GM12878 (cell line): Measurements from ENCODE around the gene RRAD. TPM values are rescaled to one million over a fixed set of nuclear protein-coding genes. Genes with fewer than 3 reads are reported as not detected.

Experiments used
- ATAC-seq: fragments of 200-7000 bp; cut with Tn5 transposase; 3 replicates; pipeline ENCODE4 v1.9.1; 2020; ENCODE audit warnings: mild to moderate bottlenecking, moderate library complexity
- BruUV-seq: library from RNA; stranded (reverse); fragments of 400-500 nt; replicated peaks from 2 replicates; lab custom pipeline; 2021; lab: Mats Ljungman, UMichigan
- CTCF ChIA-PET: fragments of 300-600 bp; sonication (Branson Sonifier 250); formaldehyde crosslinking; extraction: SDS; loops from one replicate; lab custom pipeline; 2021; ENCODE audit warnings: inconsistent platforms; lab: Yijun Ruan, JAX
- POLR2A ChIA-PET: fragments of 350-600 bp; formaldehyde crosslinking; extraction: SDS; loops from one replicate; lab custom pipeline; 2021; ENCODE audit warnings: inconsistent platforms; lab: Charles Lee
- RAD21 ChIA-PET: fragments of 300-600 bp; sonication (Branson Sonifier 250); formaldehyde crosslinking; loops from one replicate; lab custom pipeline; 2023; ENCODE audit warnings: antibody characterized with exemption; ENCODE audit not compliant: unreplicated experiment; lab: Charles Lee
- SMC1A ChIA-PET: fragments of 300-600 bp; sonication (Branson Sonifier 250); formaldehyde crosslinking; loops from one replicate; lab custom pipeline; 2023; ENCODE audit not compliant: unreplicated experiment, uncharacterized antibody; lab: Charles Lee
- DNase-seq: peaks from one replicate; pipeline ENCODE4 v3.0.0-alpha.2; 2011; ENCODE audit warnings: low read depth, low spot score
- FAIRE-seq: peaks from 3 replicates; lab custom pipeline; 2011; peaks lifted over from hg19 to GRCh38; lab: Jason Lieb, UNC
- H2AFZ ChIP-seq: 2 replicates; pipeline ENCODE4 v1.6.0; 2011; ENCODE audit warnings: low read depth, low read length, control low read depth; ENCODE audit not compliant: control insufficient read depth
- H3K27ac ChIP-seq: 2 replicates; pipeline ENCODE4 v1.5.1; 2011; ENCODE audit warnings: control low read depth; ENCODE audit not compliant: control insufficient read depth, insufficient read depth
- H3K27me3 ChIP-seq, 2 experiments: replicated peaks in 1 of 2; 2 replicates each; pipeline versions ENCODE4 v1.6.0 to v1.6.1; 2011; ENCODE audit warnings: low read length in 1 of 2; ENCODE audit not compliant: control insufficient read depth in 2 of 2, insufficient read depth in 2 of 2
- H3K36me3 ChIP-seq, 2 experiments: 2 replicates each; pipeline ENCODE4 v1.5.1; 2011; ENCODE audit warnings: low read length in 1 of 2; ENCODE audit not compliant: control insufficient read depth in 2 of 2, insufficient read depth in 2 of 2
- H3K4me1 ChIP-seq: 2 replicates; pipeline ENCODE4 v1.6.1; 2011; ENCODE audit warnings: mild to moderate bottlenecking, low read length, moderate library complexity, mixed read lengths; ENCODE audit not compliant: control insufficient read depth, insufficient read depth
- H3K4me2 ChIP-seq: 2 replicates; pipeline ENCODE4 v1.6.0; 2011; ENCODE audit warnings: control low read depth; ENCODE audit not compliant: control insufficient read depth, insufficient read depth
- H3K4me3 ChIP-seq: fragments of 200-600 bp; sonication (generic); 2 replicates; pipeline ENCODE4 v1.5.1; 2016
- H3K79me2 ChIP-seq: 2 replicates; pipeline ENCODE4 v1.6.0; 2011; ENCODE audit warnings: low read length; ENCODE audit not compliant: control insufficient read depth, insufficient read depth
- H3K9ac ChIP-seq: 2 replicates; pipeline ENCODE4 v1.8.0; 2011; ENCODE audit warnings: low read length, control low read depth, mixed read lengths; ENCODE audit not compliant: control insufficient read depth, insufficient read depth
- H3K9me3 ChIP-seq: replicated peaks from 3 replicates; pipeline ENCODE4 v1.5.1; 2011; ENCODE audit warnings: mild to moderate bottlenecking, low read length; ENCODE audit not compliant: control insufficient read depth, insufficient read depth
- H4K20me1 ChIP-seq: 2 replicates; pipeline ENCODE4 v1.6.0; 2011; ENCODE audit not compliant: control insufficient read depth, insufficient read depth
- ATF2 ChIP-seq: IDR thresholded peaks from 2 replicates; pipeline ENCODE4 v1.6.1; 2012; ENCODE audit warnings: low read length, inconsistent platforms
- BMI1 ChIP-seq: fragments of 450-650 bp; IDR thresholded peaks from 2 replicates; pipeline ENCODE4 v1.6.1; 2016; ENCODE audit warnings: mild to moderate bottlenecking, moderate library complexity, borderline replicate concordance
- CUX1 ChIP-seq: IDR thresholded peaks from 2 replicates; pipeline ENCODE4 v1.6.1; 2012; ENCODE audit warnings: improper control_type of control experiment, low read depth, low read length; ENCODE audit not compliant: insufficient replicate concordance
- ESRRA ChIP-seq: IDR thresholded peaks from 2 replicates; pipeline ENCODE4 v1.6.1; 2012; ENCODE audit warnings: mild to moderate bottlenecking, low read length, improper control_type of control experiment
- HCFC1 ChIP-seq: fragments of 150-350 bp; IDR thresholded peaks from 2 replicates; pipeline ENCODE4 v1.6.1; 2014; ENCODE audit warnings: low read length
- HDAC2 ChIP-seq: fragments of 200-600 bp; sonication (generic); IDR thresholded peaks from 2 replicates; pipeline ENCODE4 v1.6.1; 2017
- KAT2A ChIP-seq: conservative IDR thresholded peaks from 2 replicates; pipeline ENCODE4 v1.6.1; 2011; ENCODE audit warnings: low read depth, low read length; ENCODE audit not compliant: control insufficient read depth
- MAX ChIP-seq: IDR thresholded peaks from 2 replicates; pipeline ENCODE4 v1.6.1; 2012; ENCODE audit warnings: low read depth, low read length, improper control_type of control experiment
- POU2F2 ChIP-seq: IDR thresholded peaks from 3 replicates; pipeline ENCODE4 v1.6.1; 2011; ENCODE audit warnings: low read depth, mild to moderate bottlenecking, low read length, borderline replicate concordance
- RUNX3 ChIP-seq: IDR thresholded peaks from 2 replicates; pipeline ENCODE4 v1.6.1; 2012; ENCODE audit warnings: low read length, inconsistent platforms
- SMARCA5 ChIP-seq: fragments of 450-650 bp; IDR thresholded peaks from 2 replicates; pipeline ENCODE4 v1.6.1; 2017; ENCODE audit warnings: mild to moderate bottlenecking
- WGBS: methylation state at CpG from one replicate; pipeline ENCODE4 v1.1.6; 2016; ENCODE audit warnings: low lambda C conversion rate; ENCODE audit not compliant: insufficient replicate concordance, insufficient coverage; ENCODE audit errors: missing lambda C conversion rate; 5-methylcytosine and 5-hydroxymethylcytosine counted together
- in situ Hi-C: fragments of 300-500 bp; cut with MboI; formaldehyde crosslinking; loops from 9 replicates; pipeline ENCODE4 v1.14.3; 2018; ENCODE audit warnings: mixed read lengths
- intact Hi-C: fragments of 100-400 bp; cut with micrococcal nuclease; formaldehyde crosslinking; loops from one replicate; pipeline ENCODE4 v1.14.2; 2022; ENCODE audit not compliant: unreplicated experiment
- polyA plus RNA-seq, 11 experiments: library from polyadenylated mRNA; depleted of rRNA in 4 of 11; unstranded in 6 of 11; stranded (reverse) in 5 of 11; fragments of >200 nt; fragmentation: Nextera tagmentation in 4 of 11; fragmentation: Illumina TruSeq in 1 of 11; extraction: Ambion mirVana in 4 of 11; extraction: Trizol in 1 of 11; gene quantifications; 1 replicate in 1 of 11; 2 replicates in 10 of 11; pipeline versions ENCODE4 v1.2.1 to v1.2.3, GENCODE V29; 2011 to 2016; ENCODE audit warnings: inconsistent platforms in 2 of 11, missing spikeins in 2 of 11, low read depth in 1 of 11
- total RNA-seq, 4 experiments: library from RNA; depleted of rRNA in 3 of 4; stranded (reverse); fragments of >200 nt in 3 of 4; fragmentation: Illumina TruSeq in 1 of 4; extraction: Trizol in 1 of 4; gene quantifications; 2 replicates each; pipeline versions ENCODE4 v1.2.1 to v1.2.3, GENCODE V29; 2013 to 2021

Gene RRAD
- total and polyA plus RNA-seq, 10 of the 15 experiments (the other 5 are each of a cell fraction or from before 2014, with no cell fraction given): 0.11 to 8.5 (median 2.8) TPM

- ATAC-seq: no peak
- no peak overlapping the region for H3K9ac ChIP-seq
- H3K9me3 ChIP-seq: no peaks in the 10 kb centered on the region
- RAD21 ChIA-PET: no interaction called here
- SMC1A ChIA-PET: interaction anchor here (1.4 to 1.7 kb wide), 2 partner anchors 14 to 198 kb away, joined by 4 to 6 read pairs; no protein-coding TSS in a partner anchor
- in situ Hi-C loops (no loop called here), intact Hi-C loops (loop anchor here (10.0 kb wide), 1 partner anchor 56 kb away; no protein-coding TSS in a partner anchor)
- no peak for FAIRE-seq
- H3K4me3 ChIP-seq: no peak overlapping the region
- no peaks in the 10 kb centered on the region for H3K79me2 ChIP-seq
- no peaks in the 10 kb centered on the region for H3K27me3 ChIP-seq
- TF ChIP-seq CUX1 (no peak), KAT2A (no peak), ESRRA (no peak), ATF2 (no peak), BMI1 (no peak), HDAC2 (no peak), SMARCA5 (no peak), RUNX3 (no peak), HCFC1 (no peak), MAX (no peak), POU2F2 (no peak)
- H2AFZ ChIP-seq: no peak overlapping the region
- no peak overlapping the region for H3K27ac ChIP-seq
- peaks cover 11% of the 10 kb centered on the region for H3K4me1 ChIP-seq
- no peaks in the 10 kb centered on the region for H4K20me1 ChIP-seq
- CTCF ChIA-PET: interaction anchor here (0.9 to 3.9 kb wide), 13 partner anchors 9 to 226 kb away, joined by 3 to 12 read pairs (median 4); no protein-coding TSS in a partner anchor
- H3K4me2 ChIP-seq: no peak overlapping the region
- POLR2A ChIA-PET: interaction anchor here (0.5 kb wide), 1 partner anchor 67 kb away, joined by 6 read pairs; no protein-coding TSS in a partner anchor
- no TSS peak for BruUV-seq
- WGBS: 53% methylated on average over 7 of the region's 7 CpGs
- no peak for DNase-seq
- no peaks in the 10 kb centered on the region for H3K36me3 ChIP-seq
These were observed 33.7 kb upstream of the RRAD start for GRCh38 chr16:66958857-66959703.
